ENCODE measurements around the gene KRTAP10-1.
A peak's percentile ranks its signal among the peaks of the same experiment; 100 is the strongest.

Gene KRTAP10-1

GRCh38 chr21:44527156-44527982 is 12.6 kb downstream of the KRTAP10-1 start:
- no peak for DNase-seq

GRCh38 chr21:44526096-44526997 is 13.6 kb downstream of the KRTAP10-1 start:
- no peak for DNase-seq

- no peak for DNase-seq
Measured at GRCh38 chr21:44525391-44526095, 14.5 kb downstream of the KRTAP10-1 start.

- DNase-seq: no peak
Measured at GRCh38 chr21:44524414-44525371, 15.3 kb downstream of the KRTAP10-1 start.

- no peak for DNase-seq
Measured at GRCh38 chr21:44523567-44524413, 16.2 kb downstream of the KRTAP10-1 start.

- DNase-seq: no peak
Measured at GRCh38 chr21:44522753-44523204, 17.2 kb downstream of the KRTAP10-1 start.

- no peak for DNase-seq
Measured at GRCh38 chr21:44521928-44522752, 17.9 kb downstream of the KRTAP10-1 start.

GRCh38 chr21:44521301-44521927 is 18.6 kb downstream of the KRTAP10-1 start:
- no peak for DNase-seq

GRCh38 chr21:44520326-44521300 is 19.4 kb downstream of the KRTAP10-1 start:
- no peak for DNase-seq

- no peak for DNase-seq
Measured at GRCh38 chr21:44519346-44520325, 20.4 kb downstream of the KRTAP10-1 start.

GRCh38 chr21:44518686-44519085 is 21.3 kb downstream of the KRTAP10-1 start:
- no peak for DNase-seq

- peak; percentile 24 for DNase-seq
Measured at GRCh38 chr21:44517175-44517899, 22.7 kb downstream of the KRTAP10-1 start.

GRCh38 chr21:44516828-44517174 is 23.2 kb downstream of the KRTAP10-1 start:
- no peak for DNase-seq

GRCh38 chr21:44516342-44516741 is 23.7 kb downstream of the KRTAP10-1 start:
- no peak for DNase-seq

GRCh38 chr21:44515359-44516165 is 24.4 kb downstream of the KRTAP10-1 start:
- DNase-seq: no peak

Measured in EL (cell line).